Measurements from ENCODE around the gene SALL2. TPM values are rescaled to one million over a fixed set of nuclear protein-coding genes. Genes with fewer than 3 reads are reported as not detected.

SALL2 gene
- total and polyA plus RNA-seq, 10 donors = 0.76 to 6.7 (median 4.3) TPM

DNA sequence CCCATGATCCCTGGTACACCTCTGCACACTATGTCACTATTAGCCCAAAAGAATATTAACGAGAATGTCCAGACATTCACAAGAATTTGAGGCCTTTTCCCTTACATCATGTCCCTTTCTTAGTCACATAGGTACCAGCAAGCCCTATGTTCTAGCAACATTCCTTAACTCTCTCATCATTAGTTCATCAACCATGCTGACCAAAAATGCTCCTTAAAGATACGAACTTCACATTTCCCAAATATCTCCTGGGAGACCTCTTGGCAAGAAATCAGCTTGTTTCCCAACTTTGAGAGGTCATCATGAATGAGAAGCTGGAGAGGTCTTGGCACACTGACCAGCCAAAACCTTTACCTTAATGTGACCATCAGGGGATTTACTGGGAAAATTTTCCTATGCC is 4.6 kb downstream of the SALL2 start:
- H3K36me3 ChIP-seq = no peaks in the 10 kb centered on the region
- H3K9me3 ChIP-seq = no peaks in the 10 kb centered on the region
- DNase-seq = no peak
- WGBS, 5 donors = 67 to 89% (median 85%) methylated on average over 2 of the region's 2 CpGs
- intact Hi-C loops (cut with DNase I; ENCODE audit: low total_unique reads) = no loop called here
- peaks cover 0 to 17% (median 3%) of the 10 kb centered on the region in 6 donors for H3K4me1 ChIP-seq
- TF ChIP-seq POLR2AphosphoS5 (IDR thresholded peaks at IDR 0.05) = no peak
- TF ChIP-seq POLR2A (IDR thresholded peaks at IDR 0.05) = no peak
- TF ChIP-seq, protein P1, sequence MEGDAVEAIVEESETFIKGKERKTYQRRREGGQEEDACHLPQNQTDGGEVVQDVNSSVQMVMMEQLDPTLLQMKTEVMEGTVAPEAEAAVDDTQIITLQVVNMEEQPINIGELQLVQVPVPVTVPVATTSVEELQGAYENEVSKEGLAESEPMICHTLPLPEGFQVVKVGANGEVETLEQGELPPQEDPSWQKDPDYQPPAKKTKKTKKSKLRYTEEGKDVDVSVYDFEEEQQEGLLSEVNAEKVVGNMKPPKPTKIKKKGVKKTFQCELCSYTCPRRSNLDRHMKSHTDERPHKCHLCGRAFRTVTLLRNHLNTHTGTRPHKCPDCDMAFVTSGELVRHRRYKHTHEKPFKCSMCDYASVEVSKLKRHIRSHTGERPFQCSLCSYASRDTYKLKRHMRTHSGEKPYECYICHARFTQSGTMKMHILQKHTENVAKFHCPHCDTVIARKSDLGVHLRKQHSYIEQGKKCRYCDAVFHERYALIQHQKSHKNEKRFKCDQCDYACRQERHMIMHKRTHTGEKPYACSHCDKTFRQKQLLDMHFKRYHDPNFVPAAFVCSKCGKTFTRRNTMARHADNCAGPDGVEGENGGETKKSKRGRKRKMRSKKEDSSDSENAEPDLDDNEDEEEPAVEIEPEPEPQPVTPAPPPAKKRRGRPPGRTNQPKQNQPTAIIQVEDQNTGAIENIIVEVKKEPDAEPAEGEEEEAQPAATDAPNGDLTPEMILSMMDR (IDR thresholded peaks at IDR 0.05 in 8 of 11, conservative IDR thresholded peaks at IDR 0.05 in 3 of 11) = no peak
- no peak overlapping the region for H3K27ac ChIP-seq
- no peak overlapping the region for H3K4me3 ChIP-seq
- H3K27me3 ChIP-seq (replicated peaks in 1 of 7) = peaks cover 0 to 9% (median 0%) of the 10 kb centered on the region in 7 donors

DNA sequence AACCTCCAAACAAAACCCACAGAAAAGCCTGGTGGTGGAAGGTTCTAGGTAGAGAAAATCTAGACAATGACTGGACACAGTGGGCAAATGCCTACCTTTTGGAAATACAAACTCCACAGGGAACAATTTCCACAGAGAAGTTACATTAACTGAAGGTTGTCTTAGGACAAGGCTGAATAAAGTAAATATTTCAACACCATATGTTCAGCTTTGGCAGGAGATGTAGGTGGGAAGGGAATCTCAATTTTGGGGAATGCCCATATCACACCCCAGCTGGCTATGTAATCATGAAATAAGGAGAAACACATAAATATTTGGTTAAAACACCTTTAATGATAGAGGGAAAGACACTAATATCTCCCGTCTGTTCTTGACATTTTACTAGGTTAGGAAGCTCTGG is 5.4 kb downstream of the SALL2 start:
- Histone ChIP-seq H3K36me3 (no peaks in the 10 kb centered on the region), H3K9me3 (no peaks in the 10 kb centered on the region), H3K27ac (no peak overlapping the region), H3K4me1 (peaks cover 0 to 10% (median 2%) of the 10 kb centered on the region in 6 donors), H3K27me3 (replicated peaks in 1 of 7) (peaks cover 0 to 1% (median 0%) of the 10 kb centered on the region in 7 donors), H3K4me3 (no peak overlapping the region)
- no peak for TF ChIP-seq POLR2AphosphoS5 (IDR thresholded peaks at IDR 0.05)
- no peak for DNase-seq
- intact Hi-C loops (cut with DNase I; ENCODE audit: low total_unique reads) = no loop called here
- 83 to 100% (median 91%) methylated on average over 1 of the region's 1 CpG for WGBS, 5 donors

DNA sequence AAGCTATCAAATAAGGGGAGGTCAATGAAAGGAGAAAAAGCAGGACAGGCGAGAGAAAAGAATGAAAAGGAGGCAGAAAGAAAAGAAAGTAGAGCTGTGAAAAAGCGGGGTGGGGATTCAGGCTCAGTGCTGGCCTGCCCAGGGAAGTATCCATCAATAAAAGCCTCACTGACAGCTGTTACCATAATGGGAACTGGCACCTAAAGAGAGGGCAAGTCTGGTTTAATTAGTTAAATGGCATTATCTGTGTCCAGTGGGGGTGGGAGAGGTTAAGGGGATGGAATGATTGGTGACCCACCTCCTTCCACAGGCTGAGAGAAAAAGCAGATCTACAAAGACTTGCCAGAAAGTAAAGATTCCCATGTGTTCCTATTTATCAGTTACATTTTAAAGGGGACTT is 7.4 kb downstream of the SALL2 start:
- Histone ChIP-seq H3K9me3 (no peaks in the 10 kb centered on the region), H3K27ac (no peak overlapping the region), H3K4me1 (no peaks in the 10 kb centered on the region), H3K4me3 (no peak overlapping the region), H3K36me3 (no peaks in the 10 kb centered on the region), H3K27me3 (replicated peaks in 1 of 7) (no peaks in the 10 kb centered on the region)
- DNase-seq = no peak
- WGBS, 5 donors = 83 to 92% (median 86%) methylated on average over 2 of the region's 2 CpGs
- intact Hi-C loops (cut with DNase I; ENCODE audit: low total_unique reads) = no loop called here
- TF ChIP-seq POLR2A (IDR thresholded peaks at IDR 0.05) (no peak), POLR2AphosphoS5 (IDR thresholded peaks at IDR 0.05) (no peak)
- TF ChIP-seq, protein P1 (IDR thresholded peaks at IDR 0.05 in 8 of 11, conservative IDR thresholded peaks at IDR 0.05 in 3 of 11) = no peak

GRCh38 chr14:21514341-21514740 is 11.8 kb downstream of the SALL2 start:
- H3K4me1 ChIP-seq = peaks cover 10 to 21% (median 16%) of the 10 kb centered on the region in 6 donors
- TF ChIP-seq POLR2A (IDR thresholded peaks at IDR 0.05) (no peak), POLR2AphosphoS5 (IDR thresholded peaks at IDR 0.05) (no peak)
- TF ChIP-seq, protein P1 (IDR thresholded peaks at IDR 0.05 in 8 of 11, conservative IDR thresholded peaks at IDR 0.05 in 3 of 11) = no peak
- H3K27me3 ChIP-seq (replicated peaks in 1 of 7) = no peaks in the 10 kb centered on the region
- no peak overlapping the region for H3K27ac ChIP-seq
- 71 to 100% (median 95%) methylated on average over 1 of the region's 1 CpG for WGBS, 5 donors
- no peak for DNase-seq
- no peak overlapping the region for H3K4me3 ChIP-seq
- H3K9me3 ChIP-seq = no peaks in the 10 kb centered on the region
- peaks cover 0 to under 1% (median 0%) of the 10 kb centered on the region in 6 donors for H3K36me3 ChIP-seq
- intact Hi-C loops (cut with DNase I; ENCODE audit: low total_unique reads) = no loop called here

All from spleen (tissue), 11 donors.